CD4-positive, alpha-beta T cell treated with Interleukin-12 subunit alpha and Interleukin-12 subunit beta, for 1 hour (primary cell): ENCODE data around the gene TOMM5.

Source experiments
- DNase-seq: peaks from one replicate; pipeline ENCODE4 v3.0.0-alpha.2; 2020

Gene TOMM5

GRCh38 chr9:37592108-37592951 lies at the start of gene TOMM5:
TSS of gene TOMM5 (minus strand) at chr9:37592597. CDS start at chr9:37592532, 65 bp downstream.
- DNase-seq: peak; percentile 92

GRCh38 chr9:37641331-37641730 lies 48.9 kb upstream of the TOMM5 start:
- no peak for DNase-seq

GRCh38 chr9:37640246-37640645 lies 47.8 kb upstream of the TOMM5 start:
- no peak for DNase-seq

- no peak for DNase-seq
Measured at GRCh38 chr9:37639841-37640240, 47.4 kb upstream of the TOMM5 start.

GRCh38 chr9:37639109-37639762 lies 46.8 kb upstream of the TOMM5 start:
- DNase-seq: no peak

- DNase-seq: no peak
Measured at GRCh38 chr9:37636511-37637448, 44.4 kb upstream of the TOMM5 start.

GRCh38 chr9:37635808-37636207 lies 43.4 kb upstream of the TOMM5 start:
- DNase-seq: no peak

GRCh38 chr9:37632479-37632878 lies 40.1 kb upstream of the TOMM5 start:
- no peak for DNase-seq

- no peak for DNase-seq
Measured at GRCh38 chr9:37626708-37627292, 34.4 kb upstream of the TOMM5 start.

GRCh38 chr9:37625758-37626147 lies 33.4 kb upstream of the TOMM5 start:
- no peak for DNase-seq

GRCh38 chr9:37625036-37625757 lies 32.8 kb upstream of the TOMM5 start:
- DNase-seq: no peak

- no peak for DNase-seq
Measured at GRCh38 chr9:37624073-37624472, 31.7 kb upstream of the TOMM5 start.

GRCh38 chr9:37623267-37623666 lies 30.9 kb upstream of the TOMM5 start:
- DNase-seq: no peak

GRCh38 chr9:37622462-37622861 lies 30.1 kb upstream of the TOMM5 start:
- DNase-seq: no peak

GRCh38 chr9:37621273-37622121 lies 29.1 kb upstream of the TOMM5 start:
- no peak for DNase-seq

- no peak for DNase-seq
Measured at GRCh38 chr9:37620396-37620795, 28.0 kb upstream of the TOMM5 start.

- DNase-seq: no peak
Measured at GRCh38 chr9:37619806-37620205, 27.4 kb upstream of the TOMM5 start.

- no peak for DNase-seq
Measured at GRCh38 chr9:37618817-37619216, 26.4 kb upstream of the TOMM5 start.

- DNase-seq: no peak
Measured at GRCh38 chr9:37617832-37618231, 25.4 kb upstream of the TOMM5 start.

- no peak for DNase-seq
Measured at GRCh38 chr9:37617161-37617560, 24.8 kb upstream of the TOMM5 start.

- no peak for DNase-seq
Measured at GRCh38 chr9:37611961-37612360, 19.6 kb upstream of the TOMM5 start.
